ENCODE data around the gene MAPKAP1.

DNA sequence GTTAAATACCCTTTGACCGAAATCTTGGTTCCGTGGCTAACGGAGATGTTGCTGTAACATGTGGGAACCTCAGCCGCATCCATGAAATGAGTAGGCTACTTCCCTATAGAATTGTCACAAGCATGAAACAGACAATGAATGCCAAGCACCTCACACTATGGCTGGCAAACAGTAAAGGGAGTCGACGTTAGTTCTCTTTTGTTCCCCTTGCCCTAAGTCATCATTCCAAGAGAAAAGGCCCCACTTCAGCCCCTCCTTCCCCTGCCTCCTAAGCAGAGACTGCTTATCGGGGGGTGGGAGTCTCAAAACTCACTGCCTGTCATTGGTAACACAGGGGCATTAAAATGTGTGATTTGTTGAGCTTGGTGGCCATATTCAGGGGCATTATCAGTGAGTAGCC is 159.6 kb downstream of the MAPKAP1 start:
- TF ChIP-seq, protein P1, sequence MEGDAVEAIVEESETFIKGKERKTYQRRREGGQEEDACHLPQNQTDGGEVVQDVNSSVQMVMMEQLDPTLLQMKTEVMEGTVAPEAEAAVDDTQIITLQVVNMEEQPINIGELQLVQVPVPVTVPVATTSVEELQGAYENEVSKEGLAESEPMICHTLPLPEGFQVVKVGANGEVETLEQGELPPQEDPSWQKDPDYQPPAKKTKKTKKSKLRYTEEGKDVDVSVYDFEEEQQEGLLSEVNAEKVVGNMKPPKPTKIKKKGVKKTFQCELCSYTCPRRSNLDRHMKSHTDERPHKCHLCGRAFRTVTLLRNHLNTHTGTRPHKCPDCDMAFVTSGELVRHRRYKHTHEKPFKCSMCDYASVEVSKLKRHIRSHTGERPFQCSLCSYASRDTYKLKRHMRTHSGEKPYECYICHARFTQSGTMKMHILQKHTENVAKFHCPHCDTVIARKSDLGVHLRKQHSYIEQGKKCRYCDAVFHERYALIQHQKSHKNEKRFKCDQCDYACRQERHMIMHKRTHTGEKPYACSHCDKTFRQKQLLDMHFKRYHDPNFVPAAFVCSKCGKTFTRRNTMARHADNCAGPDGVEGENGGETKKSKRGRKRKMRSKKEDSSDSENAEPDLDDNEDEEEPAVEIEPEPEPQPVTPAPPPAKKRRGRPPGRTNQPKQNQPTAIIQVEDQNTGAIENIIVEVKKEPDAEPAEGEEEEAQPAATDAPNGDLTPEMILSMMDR (IDR thresholded peaks at IDR 0.05; ENCODE audit: low read depth, low read length) = no peak
- no peak for TF ChIP-seq POLR2A (IDR thresholded peaks at IDR 0.05; ENCODE audit: extremely low read depth, insufficient read length)

Data from NB4 (cell line).